H9 (cell line): Measurements from ENCODE around the gene RPL35. TPM values are rescaled to one million over a fixed set of nuclear protein-coding genes. Genes with fewer than 3 reads are reported as not detected.
A peak's percentile ranks its signal among the peaks of the same experiment; 100 is the strongest.

Source experiments
- DNase-seq: peaks from one replicate; pipeline ENCODE4 v3.0.0-alpha.2; 2017
- H2AFZ ChIP-seq: one replicate; pipeline ENCODE4 v1.6.1; 2013; ENCODE audit warnings: mild to moderate bottlenecking, low read length, control low read depth, moderate library complexity
- H2AK5ac ChIP-seq: 2 replicates; pipeline ENCODE4 v1.6.1; 2013; ENCODE audit warnings: low read length, control low read depth, mixed read lengths; ENCODE audit not compliant: insufficient read length
- H2BK120ac ChIP-seq: one replicate; pipeline ENCODE4 v1.6.1; 2013; ENCODE audit warnings: low read depth, mild to moderate bottlenecking, low read length, control low read depth, inconsistent platforms; ENCODE audit not compliant: poor library complexity, severe bottlenecking
- H2BK12ac ChIP-seq: 2 replicates; pipeline ENCODE4 v1.6.1; 2013; ENCODE audit warnings: low read length, control low read depth, mixed read lengths, low read depth; ENCODE audit not compliant: insufficient read length
- H2BK15ac ChIP-seq: 2 replicates; pipeline ENCODE4 v1.6.1; 2013; ENCODE audit warnings: low read depth, low read length, control low read depth
- H2BK20ac ChIP-seq: one replicate; pipeline ENCODE4 v1.6.1; 2013; ENCODE audit warnings: low read depth, mild to moderate bottlenecking, low read length, control low read depth, inconsistent platforms; ENCODE audit not compliant: poor library complexity, severe bottlenecking
- H2BK5ac ChIP-seq: 2 replicates; pipeline ENCODE4 v1.6.1; 2013; ENCODE audit warnings: low read length, control low read depth, mixed read lengths; ENCODE audit not compliant: insufficient read length
- H3K14ac ChIP-seq: 2 replicates; pipeline ENCODE4 v1.6.1; 2013; ENCODE audit warnings: low read length, control low read depth; ENCODE audit not compliant: insufficient read depth
- H3K18ac ChIP-seq: 2 replicates; pipeline ENCODE4 v1.6.1; 2013; ENCODE audit warnings: low read depth, mild to moderate bottlenecking, mixed read lengths, low read length, control low read depth; ENCODE audit not compliant: insufficient read length
- H3K23ac ChIP-seq: 2 replicates; pipeline ENCODE4 v1.6.1; 2013; ENCODE audit warnings: low read length, control low read depth, mixed read lengths, low read depth; ENCODE audit not compliant: insufficient read length
- H3K23me2 ChIP-seq: 2 replicates; pipeline ENCODE4 v1.6.1; 2013; ENCODE audit warnings: low read depth, mild to moderate bottlenecking, mixed read lengths, low read length, control low read depth; ENCODE audit not compliant: insufficient read length, poor library complexity, severe bottlenecking
- H3K27ac ChIP-seq: 2 replicates; pipeline ENCODE4 v1.5.1; 2013; ENCODE audit warnings: low read length, control low read depth, mixed read lengths, low read depth; ENCODE audit not compliant: insufficient read length
- H3K27me3 ChIP-seq: 2 replicates; pipeline ENCODE4 v1.6.1; 2013; ENCODE audit warnings: low read length, control low read depth, inconsistent platforms; ENCODE audit not compliant: insufficient read depth
- H3K4ac ChIP-seq: 2 replicates; pipeline ENCODE4 v1.6.1; 2013; ENCODE audit warnings: low read depth, mild to moderate bottlenecking, control low read depth, inconsistent platforms, low read length, moderate library complexity
- H3K4me1 ChIP-seq: 2 replicates; pipeline ENCODE4 v1.6.1; 2013; ENCODE audit warnings: low read length, control low read depth, inconsistent platforms; ENCODE audit not compliant: insufficient read depth
- H3K4me2 ChIP-seq: 2 replicates; pipeline ENCODE4 v1.6.1; 2013; ENCODE audit warnings: low read length, control low read depth, mixed read lengths; ENCODE audit not compliant: insufficient read length, insufficient read depth
- H3K56ac ChIP-seq: 2 replicates; pipeline ENCODE4 v1.6.1; 2013; ENCODE audit warnings: low read depth, mild to moderate bottlenecking, mixed read lengths, low read length, control low read depth; ENCODE audit not compliant: insufficient read length
- H3K79me1 ChIP-seq: 2 replicates; pipeline ENCODE4 v1.6.1; 2013; ENCODE audit warnings: low read depth, mild to moderate bottlenecking, moderate library complexity, low read length, control low read depth, inconsistent platforms; ENCODE audit not compliant: insufficient read depth, poor library complexity, severe bottlenecking
- H3K79me2 ChIP-seq: 2 replicates; pipeline ENCODE4 v1.6.1; 2013; ENCODE audit warnings: low read length, control low read depth, inconsistent platforms; ENCODE audit not compliant: insufficient read depth
- H3K9ac ChIP-seq: 2 replicates; pipeline ENCODE4 v1.6.1; 2013; ENCODE audit warnings: low read length, control low read depth, mixed read lengths; ENCODE audit not compliant: insufficient read length; ENCODE audit errors: extremely low read depth
- H3K9me3 ChIP-seq: one replicate; pipeline ENCODE4 v1.6.1; 2013; ENCODE audit warnings: low read depth, low read length, inconsistent platforms; ENCODE audit not compliant: control insufficient read depth
- H3T11ph ChIP-seq: one replicate; pipeline ENCODE4 v1.6.1; 2013; ENCODE audit warnings: mild to moderate bottlenecking, low read length, control low read depth, inconsistent platforms
- H4K20me1 ChIP-seq: one replicate; pipeline ENCODE4 v1.6.1; 2013; ENCODE audit not compliant: control insufficient read depth, insufficient read length, insufficient read depth
- H4K5ac ChIP-seq: 2 replicates; pipeline ENCODE4 v1.6.1; 2013; ENCODE audit warnings: low read depth, mild to moderate bottlenecking, mixed read lengths, low read length, control low read depth; ENCODE audit not compliant: insufficient read length
- H4K8ac ChIP-seq: replicated peaks from 2 replicates; pipeline ENCODE4 v1.6.1; 2013; ENCODE audit warnings: low read length, control low read depth, mixed read lengths, low read depth; ENCODE audit not compliant: insufficient read length
- H4K91ac ChIP-seq: 2 replicates; pipeline ENCODE4 v1.6.1; 2013; ENCODE audit warnings: low read depth, mild to moderate bottlenecking, moderate library complexity, mixed read lengths, low read length, control low read depth; ENCODE audit not compliant: insufficient read length
- H3K27ac Mint-ChIP-seq, 3 experiments: 2 replicates in 2 of 3; 3 replicates in 1 of 3; pipeline ENCODE4 v1.8.0; 2020 to 2021; ENCODE audit warnings: mixed read lengths in 3 of 3, mild to moderate bottlenecking in 1 of 3, moderate library complexity in 1 of 3
- H3K27me3 Mint-ChIP-seq: 2 replicates; pipeline ENCODE4 v1.8.0; 2021; ENCODE audit warnings: low read depth, mild to moderate bottlenecking, moderate library complexity, mixed read lengths
- H3K36me3 Mint-ChIP-seq, 3 experiments: 2 replicates in 2 of 3; 3 replicates in 1 of 3; pipeline ENCODE4 v1.8.0; 2020 to 2021; ENCODE audit warnings: low read depth in 3 of 3, mixed read lengths in 3 of 3; ENCODE audit not compliant: insufficient read depth in 1 of 3
- H3K4me1 Mint-ChIP-seq, 2 experiments: 2 replicates each; pipeline ENCODE4 v1.8.0; 2020; ENCODE audit warnings: mixed read lengths in 2 of 2
- H3K4me3 Mint-ChIP-seq, 2 experiments: 2 replicates in 1 of 2; 3 replicates in 1 of 2; pipeline ENCODE4 v1.8.0; 2020 to 2021; ENCODE audit warnings: mild to moderate bottlenecking in 2 of 2, mixed read lengths in 2 of 2, moderate library complexity in 1 of 2
- H3K9me3 Mint-ChIP-seq, 2 experiments: 2 replicates in 1 of 2; 3 replicates in 1 of 2; pipeline ENCODE4 v1.8.0; 2020; ENCODE audit warnings: mild to moderate bottlenecking in 2 of 2, mixed read lengths in 2 of 2, moderate library complexity in 1 of 2
- WGBS: extraction: QIAGEN DNeasy Blood & Tissue Kit; methylation state at CpG from one replicate; pipeline ENCODE4 v1.1.7; 2013; ENCODE audit warnings: missing lambda C conversion rate, low lambda C conversion rate, mixed read lengths; ENCODE audit not compliant: insufficient read length; ENCODE audit errors: extremely low coverage; 5-methylcytosine and 5-hydroxymethylcytosine counted together
- total RNA-seq: library from RNA; stranded (reverse); gene quantifications from 2 replicates; pipeline ENCODE4 v1.2.1, GENCODE V29; 2021
- TF ChIP-seq, protein P1 (sequence below): fragments of 200-600 bp; sonication (generic); conservative IDR thresholded peaks from 3 replicates; pipeline ENCODE4 v1.8.0; 2021; ENCODE audit warnings: antibody characterized with exemption, mild to moderate bottlenecking

RPL35 gene
- total RNA-seq, 1 experiment from 2014 or later, result 1,840 TPM

DNA sequence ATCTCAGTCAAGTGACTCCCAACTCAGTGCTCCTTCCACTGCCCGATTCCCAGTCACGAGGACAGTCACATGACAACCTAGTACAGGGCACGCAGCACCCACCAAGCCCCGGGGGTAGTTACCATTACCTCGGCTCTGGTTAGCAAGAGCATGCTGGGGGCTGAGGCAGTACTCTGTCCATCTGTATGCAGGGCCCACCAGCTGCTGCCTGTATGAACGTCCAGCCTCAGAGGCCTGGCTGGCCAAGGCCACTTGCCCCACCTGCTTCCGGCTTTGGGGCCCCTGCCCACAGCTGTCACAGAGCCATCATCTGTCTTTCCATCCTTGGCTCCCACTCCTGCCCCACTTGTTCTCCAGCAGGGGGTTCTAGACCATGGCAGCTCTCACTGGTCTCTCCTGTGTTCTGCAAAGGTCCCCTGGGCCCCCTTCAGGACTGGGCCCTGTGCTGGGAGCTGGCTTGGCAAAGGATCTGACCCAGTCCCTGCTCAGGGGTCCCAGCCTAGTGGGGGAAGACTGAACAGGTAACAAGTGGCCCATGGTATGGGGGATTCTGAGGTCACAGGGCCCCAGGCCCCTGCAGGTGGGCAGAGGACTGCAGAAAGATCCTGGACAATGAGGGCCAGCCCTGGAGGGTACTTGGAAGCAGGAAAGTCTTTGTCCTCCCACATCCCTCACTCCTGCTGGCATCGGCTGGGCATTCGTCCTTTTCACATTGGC lies 3.3 kb downstream of the RPL35 start:
- H3K4me1 Mint-ChIP-seq, result peaks cover 14 to 25% of the 10 kb centered on the region in 2 experiments
- H3K4me3 Mint-ChIP-seq, result peak overlapping the region; percentile 15 to 38; a peak in 1 of 5 replicates
- Histone ChIP-seq H3K14ac (no peak overlapping the region), H4K91ac (no peak overlapping the region), H3K9ac (no peak overlapping the region), H3K4ac (no peak overlapping the region), H3T11ph (no peak overlapping the region), H3K27me3 (no peaks in the 10 kb centered on the region), H4K5ac (no peak overlapping the region), H3K4me1 (0 out of 2 replicates have a peak, but pooled peaks cover 5% of the 10 kb centered on the region), H3K56ac (no peak overlapping the region), H2BK15ac (no peak overlapping the region), H2AK5ac (no peak overlapping the region), H3K23me2 (peaks cover 11% of the 10 kb centered on the region), H3K4me2 (no peak overlapping the region), H2BK5ac (no peak overlapping the region), H3K23ac (no peak overlapping the region), H3K79me2 (peaks cover 20% of the 10 kb centered on the region; the same call in 1 of the 2 replicates), H4K8ac (no peak overlapping the region), H2BK20ac (no peak overlapping the region), H2AFZ (no peak overlapping the region), H4K20me1 (no peaks in the 10 kb centered on the region), H3K18ac (no peak overlapping the region), H2BK120ac (no peak overlapping the region), H2BK12ac (no peak overlapping the region), H3K79me1 (peaks cover 4% of the 10 kb centered on the region), H3K9me3 (no peaks in the 10 kb centered on the region), H3K27ac (no peak overlapping the region)
- WGBS, result no CpG with 5 or more reads among the region's 9 CpGs
- no peaks in the 10 kb centered on the region; a peak in 1 of 5 replicates for H3K9me3 Mint-ChIP-seq
- TF ChIP-seq, protein P1, sequence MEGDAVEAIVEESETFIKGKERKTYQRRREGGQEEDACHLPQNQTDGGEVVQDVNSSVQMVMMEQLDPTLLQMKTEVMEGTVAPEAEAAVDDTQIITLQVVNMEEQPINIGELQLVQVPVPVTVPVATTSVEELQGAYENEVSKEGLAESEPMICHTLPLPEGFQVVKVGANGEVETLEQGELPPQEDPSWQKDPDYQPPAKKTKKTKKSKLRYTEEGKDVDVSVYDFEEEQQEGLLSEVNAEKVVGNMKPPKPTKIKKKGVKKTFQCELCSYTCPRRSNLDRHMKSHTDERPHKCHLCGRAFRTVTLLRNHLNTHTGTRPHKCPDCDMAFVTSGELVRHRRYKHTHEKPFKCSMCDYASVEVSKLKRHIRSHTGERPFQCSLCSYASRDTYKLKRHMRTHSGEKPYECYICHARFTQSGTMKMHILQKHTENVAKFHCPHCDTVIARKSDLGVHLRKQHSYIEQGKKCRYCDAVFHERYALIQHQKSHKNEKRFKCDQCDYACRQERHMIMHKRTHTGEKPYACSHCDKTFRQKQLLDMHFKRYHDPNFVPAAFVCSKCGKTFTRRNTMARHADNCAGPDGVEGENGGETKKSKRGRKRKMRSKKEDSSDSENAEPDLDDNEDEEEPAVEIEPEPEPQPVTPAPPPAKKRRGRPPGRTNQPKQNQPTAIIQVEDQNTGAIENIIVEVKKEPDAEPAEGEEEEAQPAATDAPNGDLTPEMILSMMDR, result 0 out of 3 replicates have a peak, but pooled peaks have one; percentile 9
- DNase-seq, result no peak
- H3K36me3 Mint-ChIP-seq, result peaks cover 43 to 49% (median 44%) of the 10 kb centered on the region in 3 experiments
- no peaks in the 10 kb centered on the region; the same call in 1 of the 2 replicates for H3K27me3 Mint-ChIP-seq
- peak overlapping the region in 1 of 3 experiments; percentile 32; a peak in 2 of 7 replicates for H3K27ac Mint-ChIP-seq
